ENCODE results near the gene PPP6R2. TPM values are rescaled to one million over a fixed set of nuclear protein-coding genes. Genes with fewer than 3 reads are reported as not detected.
A peak's percentile ranks its signal among the peaks of the same experiment; 100 is the strongest.

PPP6R2 gene
- total and polyA plus RNA-seq, 9 of the 15 experiments (the other 6 are each of a cell fraction or from before 2014, with no cell fraction given), result 0.32 to 39.8 (median 21.4) TPM

- TF ChIP-seq TSHZ1 (CRISPR knock-in tag; IDR thresholded peaks at IDR 0.05) (no peak), ZKSCAN8 (CRISPR knock-in tag; IDR thresholded peaks at IDR 0.05) (no peak), ZNF644 (tag; IDR thresholded peaks at IDR 0.05; ENCODE audit: low read depth) (no peak), CUX1 (CRISPR knock-in tag; IDR thresholded peaks at IDR 0.05) (peak; percentile 70; the same call in 1 of the 2 replicates), RBM14 (IDR thresholded peaks at IDR 0.05; ENCODE audit: borderline replicate concordance, insufficient read depth, low read depth, low read length) (no peak), TARDBP (IDR thresholded peaks at IDR 0.05) (no peak), CC2D1A (IDR thresholded peaks at IDR 0.05) (no peak), GATAD2B (IDR thresholded peaks at IDR 0.05; ENCODE audit: borderline replicate concordance) (peak; percentile 24; the same call in 1 of the 2 replicates), ZNF395 (CRISPR knock-in tag; IDR thresholded peaks at IDR 0.05) (no peak), ZNF184 (CRISPR knock-in tag; IDR thresholded peaks at IDR 0.05) (no peak), BRF1 (IDR thresholded peaks at IDR 0.05; ENCODE audit: borderline replicate concordance, extremely low read depth, insufficient read length) (no peak), EP400 (IDR thresholded peaks at IDR 0.05) (peak; percentile 2; the same call in 1 of the 2 replicates), SRF (CRISPR knock-in tag; IDR thresholded peaks at IDR 0.05) (no peak), KDM5B (IDR thresholded peaks at IDR 0.05; ENCODE audit: insufficient replicate concordance, low read depth, low read length) (no peak), ZC3H11A (IDR thresholded peaks at IDR 0.05; ENCODE audit: low read depth, low read length) (no peak), TBP (optimal IDR thresholded peaks at IDR 0.05; ENCODE audit: low read depth, low read length) (no peak), POLR2G (IDR thresholded peaks at IDR 0.05; ENCODE audit: low read depth, low read length) (no peak), HNRNPL (IDR thresholded peaks at IDR 0.05; ENCODE audit: low read depth, low read length) (no peak), ZNF175 (CRISPR knock-in tag; IDR thresholded peaks at IDR 0.05; ENCODE audit: low read depth) (no peak)
Measured at GRCh38 chr22:50327711-50328019, 15.5 kb upstream of the PPP6R2 start (continued).
